Endothelial cell of umbilical vein (primary cell): ENCODE data around the gene HECTD4. TPM values are rescaled to one million over a fixed set of nuclear protein-coding genes. Genes with fewer than 3 reads are reported as not detected.

Experiments
- BruUV-seq: library from RNA; stranded (reverse); fragments of 400-500 nt; replicated peaks from 2 replicates; lab custom pipeline; 2021; lab: Mats Ljungman, UMichigan
- CTCF ChIA-PET: fragments of 300-600, 350-600 bp; sonication (Branson Sonifier 250); formaldehyde crosslinking; loops from one replicate; lab custom pipeline; 2021; ENCODE audit warnings: antibody characterized with exemption, inconsistent platforms; lab: Charles Lee
- POLR2A ChIA-PET: fragments of 300-600, 350-600 bp; sonication (Branson Sonifier 250); formaldehyde crosslinking; loops from one replicate; lab custom pipeline; 2021; ENCODE audit warnings: antibody characterized with exemption, inconsistent platforms; lab: Charles Lee
- DNase-seq: peaks from one replicate; pipeline ENCODE4 v3.0.0-alpha.2; 2011; ENCODE audit warnings: low read depth, low spot score
- FAIRE-seq: peaks from 2 replicates; lab custom pipeline; 2011; peaks lifted over from hg19 to GRCh38; lab: Jason Lieb, UNC
- H2AFZ ChIP-seq: 2 replicates; pipeline ENCODE4 v1.6.0; 2012; ENCODE audit warnings: low read depth, low read length, control low read depth, inconsistent platforms
- H3K27ac ChIP-seq: 2 replicates; pipeline ENCODE4 v1.5.1; 2011; ENCODE audit warnings: low read depth, mild to moderate bottlenecking, control low read depth, low read length, moderate library complexity; ENCODE audit not compliant: insufficient read depth
- H3K27me3 ChIP-seq, 2 experiments: 2 replicates each; pipeline versions ENCODE4 v1.6.0 to v1.6.1; 2011; ENCODE audit warnings: low read length in 2 of 2, mixed read lengths in 1 of 2; ENCODE audit not compliant: control insufficient read depth in 2 of 2, insufficient read depth in 2 of 2
- H3K36me3 ChIP-seq, 2 experiments: 2 replicates in 1 of 2; 3 replicates in 1 of 2; pipeline ENCODE4 v1.5.1; 2011; ENCODE audit warnings: low read length in 2 of 2, mild to moderate bottlenecking in 1 of 2, moderate library complexity in 1 of 2; ENCODE audit not compliant: control insufficient read depth in 2 of 2, insufficient read depth in 2 of 2; ENCODE audit errors: extremely low read depth in 1 of 2
- H3K4me1 ChIP-seq: 3 replicates; pipeline ENCODE4 v1.5.1; 2011; ENCODE audit warnings: mild to moderate bottlenecking, low read length; ENCODE audit not compliant: control insufficient read depth, insufficient read depth; ENCODE audit errors: extremely low read depth
- H3K4me2 ChIP-seq: 2 replicates; pipeline ENCODE4 v1.6.1; 2011; ENCODE audit warnings: low read length, control low read depth, mixed read lengths; ENCODE audit not compliant: insufficient read depth
- H3K4me3 ChIP-seq, 3 experiments: fragments of 200-600 bp in 1 of 3; sonication (generic), shearing (Covaris generic) in 1 of 3; replicated peaks in 1 of 3; 2 replicates each; pipeline ENCODE4 v1.5.1; 2011 to 2016; ENCODE audit warnings: control low read depth in 3 of 3, low read length in 3 of 3, mild to moderate bottlenecking in 2 of 3, inconsistent platforms in 1 of 3, low read depth in 1 of 3, moderate library complexity in 1 of 3; ENCODE audit not compliant: insufficient read depth in 1 of 3
- H3K79me2 ChIP-seq: 2 replicates; pipeline ENCODE4 v1.6.0; 2012; ENCODE audit warnings: low read length, inconsistent platforms; ENCODE audit not compliant: control insufficient read depth, insufficient read depth
- H3K9ac ChIP-seq: replicated peaks from 2 replicates; pipeline ENCODE3; 2011; ENCODE audit warnings: low read length, control low read depth; ENCODE audit not compliant: insufficient read depth; ENCODE audit errors: extremely low read depth
- H3K9me1 ChIP-seq: replicated peaks from 3 replicates; pipeline ENCODE4 v1.6.0; 2011; ENCODE audit warnings: mild to moderate bottlenecking, low read length; ENCODE audit not compliant: control insufficient read depth, insufficient read depth; ENCODE audit errors: extremely low read depth
- H3K9me3 ChIP-seq: replicated peaks from 2 replicates; pipeline ENCODE4 v1.5.1; 2012; ENCODE audit warnings: low read length, inconsistent platforms; ENCODE audit not compliant: control insufficient read depth, insufficient read depth
- H4K20me1 ChIP-seq: replicated peaks from 2 replicates; pipeline ENCODE3; 2011; ENCODE audit warnings: mild to moderate bottlenecking, low read length; ENCODE audit not compliant: control insufficient read depth, insufficient read depth; ENCODE audit errors: extremely low read depth
- EZH2 ChIP-seq: IDR thresholded peaks from 2 replicates; pipeline ENCODE4 v1.6.1; 2012; ENCODE audit warnings: borderline replicate concordance, low read depth, mild to moderate bottlenecking, moderate library complexity, low read length, inconsistent platforms; ENCODE audit not compliant: severe bottlenecking
- FOS ChIP-seq: IDR thresholded peaks from 2 replicates; pipeline ENCODE4 v1.6.1; 2011; ENCODE audit warnings: mild to moderate bottlenecking, low read length, moderate library complexity, borderline replicate concordance; ENCODE audit not compliant: insufficient read depth
- GATA2 ChIP-seq: IDR thresholded peaks from 2 replicates; pipeline ENCODE4 v1.7.0; 2011; ENCODE audit warnings: low read depth, mild to moderate bottlenecking, moderate library complexity, mixed read lengths, low read length; ENCODE audit not compliant: insufficient read length, insufficient read depth
- JUN ChIP-seq: IDR thresholded peaks from 2 replicates; pipeline ENCODE4 v1.6.1; 2011; ENCODE audit warnings: borderline replicate concordance, low read depth; ENCODE audit not compliant: insufficient read length, insufficient read depth
- MAX ChIP-seq: IDR thresholded peaks from 2 replicates; pipeline ENCODE4 v1.6.1; 2011; ENCODE audit not compliant: insufficient read depth, insufficient read length
- MYC ChIP-seq: IDR thresholded peaks from one replicate; pipeline ENCODE4 v1.6.1; 2011; ENCODE audit warnings: mild to moderate bottlenecking, low read depth, low read length
- POLR2A ChIP-seq: IDR thresholded peaks from 2 replicates; pipeline ENCODE4 v1.6.1; 2012; ENCODE audit warnings: low read depth, mild to moderate bottlenecking, control low read depth, low read length
- POLR2AphosphoS5 ChIP-seq: IDR thresholded peaks from 2 replicates; pipeline ENCODE4 v1.6.1; 2012; ENCODE audit warnings: low read depth, mild to moderate bottlenecking, control low read depth, low read length, moderate library complexity; ENCODE audit not compliant: insufficient read depth
- dilution Hi-C: fragments of 300-500 bp; cut with MboI; formaldehyde crosslinking; loops from one replicate; pipeline ENCODE4 v1.15.0; 2019; ENCODE audit warnings: low sequenced_read_pairs; ENCODE audit not compliant: extremely low pct_ligation_motif_present
- intact Hi-C: fragments of 100-400 bp; cut with micrococcal nuclease; formaldehyde crosslinking; loops from one replicate; pipeline ENCODE4 v1.10.0; 2022
- polyA plus RNA-seq, 4 experiments: library from polyadenylated mRNA; depleted of rRNA in 3 of 4; stranded (reverse) in 3 of 4; unstranded in 1 of 4; fragments of >200 nt; gene quantifications; 2 replicates each; pipeline versions ENCODE4 v1.2.1 to v1.2.3, GENCODE V29; 2011 to 2012; ENCODE audit warnings: missing spikeins in 1 of 4
- total RNA-seq: library from RNA; stranded (reverse); gene quantifications from 2 replicates; pipeline ENCODE4 v1.2.3, GENCODE V29; 2021
- TF ChIP-seq, protein P1 (sequence below), 2 donors: IDR thresholded peaks; 1 replicate in 1 of 2; 2 replicates in 1 of 2; pipeline ENCODE4 v1.5.1; 2011; ENCODE audit warnings: low read length in 2 of 2, mild to moderate bottlenecking in 2 of 2, moderate library complexity in 2 of 2, control low read depth in 1 of 2, inconsistent platforms in 1 of 2, low read depth in 1 of 2; ENCODE audit not compliant: insufficient read depth in 1 of 2; ENCODE audit errors: extremely low read depth in 1 of 2

Gene HECTD4
- total and polyA plus RNA-seq, 2 donors (not counting 3 experiments of a cell fraction or from before 2014, with no cell fraction given): 9.7 to 47.7 TPM

GRCh38 chr12:112342587-112342986 is 39.6 kb downstream of the HECTD4 start:
- no peaks in the 10 kb centered on the region for H4K20me1 ChIP-seq

More at GRCh38 chr12:112342587-112342986, 39.6 kb downstream of the HECTD4 start:
- TF ChIP-seq EZH2: no peak
- no peak for TF ChIP-seq FOS
- no peak for TF ChIP-seq MYC
- no peak for TF ChIP-seq POLR2A
- no peak for TF ChIP-seq JUN
- TF ChIP-seq GATA2: no peak
- TF ChIP-seq, protein P1, sequence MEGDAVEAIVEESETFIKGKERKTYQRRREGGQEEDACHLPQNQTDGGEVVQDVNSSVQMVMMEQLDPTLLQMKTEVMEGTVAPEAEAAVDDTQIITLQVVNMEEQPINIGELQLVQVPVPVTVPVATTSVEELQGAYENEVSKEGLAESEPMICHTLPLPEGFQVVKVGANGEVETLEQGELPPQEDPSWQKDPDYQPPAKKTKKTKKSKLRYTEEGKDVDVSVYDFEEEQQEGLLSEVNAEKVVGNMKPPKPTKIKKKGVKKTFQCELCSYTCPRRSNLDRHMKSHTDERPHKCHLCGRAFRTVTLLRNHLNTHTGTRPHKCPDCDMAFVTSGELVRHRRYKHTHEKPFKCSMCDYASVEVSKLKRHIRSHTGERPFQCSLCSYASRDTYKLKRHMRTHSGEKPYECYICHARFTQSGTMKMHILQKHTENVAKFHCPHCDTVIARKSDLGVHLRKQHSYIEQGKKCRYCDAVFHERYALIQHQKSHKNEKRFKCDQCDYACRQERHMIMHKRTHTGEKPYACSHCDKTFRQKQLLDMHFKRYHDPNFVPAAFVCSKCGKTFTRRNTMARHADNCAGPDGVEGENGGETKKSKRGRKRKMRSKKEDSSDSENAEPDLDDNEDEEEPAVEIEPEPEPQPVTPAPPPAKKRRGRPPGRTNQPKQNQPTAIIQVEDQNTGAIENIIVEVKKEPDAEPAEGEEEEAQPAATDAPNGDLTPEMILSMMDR (IDR thresholded peaks at IDR 0.05; ENCODE audit: extremely low read depth in 1 of 2, insufficient read depth in 1 of 2, low read depth in 1 of 2, low read length in 2 of 2): no peak
- TF ChIP-seq POLR2AphosphoS5: no peak
- TF ChIP-seq MAX: no peak
- H3K4me3 ChIP-seq: no peak overlapping the region
- H3K4me2 ChIP-seq: no peak overlapping the region
- intact Hi-C loops (no loop called here), dilution Hi-C loops (no loop called here)
- no peaks in the 10 kb centered on the region for H3K36me3 ChIP-seq
- no peak for FAIRE-seq
- no peaks in the 10 kb centered on the region for H3K4me1 ChIP-seq
- no peak overlapping the region for H3K27ac ChIP-seq
- no peaks in the 10 kb centered on the region for H3K9me3 ChIP-seq
- no peak overlapping the region for H2AFZ ChIP-seq
- no peak for DNase-seq
- ChIA-PET CTCF (no interaction called here), POLR2A (no interaction called here)
- H3K27me3 ChIP-seq: no peaks in the 10 kb centered on the region
- no peaks in the 10 kb centered on the region for H3K9me1 ChIP-seq
- no peak overlapping the region for H3K9ac ChIP-seq
- no TSS peak for BruUV-seq
- H3K79me2 ChIP-seq: peaks cover 12% of the 10 kb centered on the region
